Left hindlimb (tissue), 1 donor: ENCODE results near the gene SUCLG2.
A peak's percentile ranks its signal among the peaks of the same experiment; 100 is the strongest.

Source experiments
- DNase-seq: peaks from one replicate; pipeline ENCODE4 v3.0.0-alpha.2; 2018

The SUCLG2 gene

DNA sequence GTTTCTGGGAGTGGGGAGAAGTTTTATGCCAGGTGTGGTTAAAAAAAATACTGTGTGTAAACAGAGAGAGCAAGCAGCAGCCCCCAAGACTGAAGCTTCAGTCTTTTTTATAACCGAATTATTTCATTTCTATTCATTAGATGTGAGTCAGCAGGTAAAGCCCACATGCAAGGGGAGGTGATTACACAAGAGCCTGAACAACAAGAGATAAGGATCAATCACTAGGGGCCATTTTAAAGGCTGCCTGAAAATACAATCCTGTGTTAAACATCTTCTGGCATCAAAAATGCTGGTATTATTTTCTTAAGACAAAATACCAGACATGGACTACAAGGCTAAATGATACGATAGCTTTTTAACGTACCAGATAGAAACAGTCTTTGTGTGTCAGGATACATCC, 217.3 kb downstream of the SUCLG2 start:
- no peak for DNase-seq

DNA sequence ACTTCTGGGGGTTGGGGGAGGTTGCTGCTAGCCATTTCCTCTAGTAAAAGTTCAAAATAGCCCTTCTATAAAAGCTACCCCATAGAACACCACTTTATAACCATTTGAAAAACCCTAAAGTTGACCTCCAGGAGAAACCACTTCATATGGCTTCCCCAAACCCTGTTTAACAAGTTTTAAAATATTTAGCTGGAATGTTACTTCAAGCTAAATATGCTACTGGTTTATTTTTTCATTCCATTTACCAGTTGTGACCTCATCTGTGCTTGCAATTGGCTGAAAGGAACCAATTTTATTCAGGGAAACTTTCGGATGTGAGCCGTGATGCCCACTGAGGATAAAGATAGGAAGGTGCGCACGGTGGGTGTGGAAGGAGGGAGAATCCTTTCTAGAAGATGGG, 221.3 kb downstream of the SUCLG2 start:
- no peak for DNase-seq

DNA sequence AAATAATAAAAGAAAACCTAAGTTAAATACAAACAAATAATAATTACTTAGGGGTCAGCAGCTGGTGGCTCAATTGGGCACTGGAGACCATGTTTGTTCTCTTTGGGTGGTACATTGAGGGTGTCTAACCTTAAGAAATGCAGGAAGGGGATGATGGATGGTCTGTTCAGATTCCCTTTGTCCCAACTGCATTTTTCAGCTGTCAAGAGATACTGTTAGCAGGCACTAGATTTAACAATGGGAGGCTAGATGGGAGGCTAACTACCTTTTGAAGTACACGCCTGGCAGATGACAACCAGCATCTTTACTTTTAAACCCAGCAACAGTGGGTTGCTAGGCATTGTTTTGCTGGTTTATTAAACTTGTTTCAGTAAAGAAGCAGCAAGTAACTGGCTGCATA, 222.5 kb downstream of the SUCLG2 start:
- no peak for DNase-seq

- no peak for DNase-seq
These were observed 230.7 kb downstream of the SUCLG2 start for GRCh38 chr3:67423722-67424121.

- DNase-seq = no peak
These were observed 232.5 kb downstream of the SUCLG2 start for GRCh38 chr3:67421912-67422311.

GRCh38 chr3:67419779-67420178, 234.6 kb downstream of the SUCLG2 start:
- DNase-seq = no peak

DNA sequence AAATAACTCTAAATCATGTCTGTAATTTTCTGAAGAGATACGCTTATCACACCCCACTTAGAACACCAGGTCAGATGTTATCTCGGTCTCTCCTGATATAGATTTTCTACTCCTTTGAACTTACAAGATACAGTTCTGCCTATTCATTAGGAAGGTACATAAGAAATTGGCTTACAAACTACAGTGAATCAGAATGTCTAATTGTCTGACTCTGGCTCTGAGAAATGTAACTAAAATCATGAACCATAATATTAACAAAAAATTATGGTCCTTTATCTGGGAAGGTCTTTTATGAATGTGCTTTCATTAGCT, 235.2 kb downstream of the SUCLG2 start:
- DNase-seq = no peak

- DNase-seq = no peak
These were observed 235.8 kb downstream of the SUCLG2 start for GRCh38 chr3:67418426-67419217.

DNA sequence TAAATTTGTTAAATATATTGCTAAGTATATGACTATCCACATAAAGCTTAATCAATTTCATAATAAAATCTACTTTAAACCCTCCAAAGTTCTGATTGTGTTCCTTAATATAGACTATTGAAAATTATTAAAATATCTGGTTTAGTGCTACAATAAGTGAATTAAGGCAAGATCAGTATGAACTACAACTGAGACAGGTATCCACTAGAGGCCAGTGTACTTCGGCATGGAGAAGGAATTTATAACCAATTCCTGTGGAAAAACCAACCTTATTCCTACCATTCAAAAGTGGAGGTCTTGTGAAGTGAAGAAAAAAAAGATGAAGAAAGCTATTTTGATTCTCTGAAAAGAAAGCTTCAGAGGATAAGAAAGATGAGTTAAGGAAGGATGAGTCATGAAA, 237.7 kb downstream of the SUCLG2 start:
- no peak for DNase-seq

DNA sequence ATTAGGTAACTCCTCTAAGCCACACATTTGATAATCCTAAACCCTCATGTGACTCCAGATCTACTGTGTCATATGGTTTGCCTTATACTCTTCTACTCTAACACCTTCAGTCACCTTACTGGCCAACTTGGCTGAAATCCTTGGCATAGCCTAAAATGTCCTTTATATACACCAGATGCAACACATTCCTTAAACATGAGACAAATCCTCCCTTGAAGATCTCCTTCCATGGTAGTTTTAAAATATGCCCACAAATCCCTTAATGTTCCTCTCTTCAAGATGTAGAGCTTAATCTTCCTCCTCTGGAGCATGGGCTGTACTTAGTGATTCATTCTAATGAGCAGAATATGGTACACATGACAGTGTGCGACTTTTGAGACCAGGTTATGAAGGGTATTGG, 238.9 kb downstream of the SUCLG2 start:
- DNase-seq = no peak

- no peak for DNase-seq
These were observed 239.7 kb downstream of the SUCLG2 start for GRCh38 chr3:67414740-67415139.

- no peak for DNase-seq
These were observed 249.2 kb downstream of the SUCLG2 start for GRCh38 chr3:67405193-67405592.

DNA sequence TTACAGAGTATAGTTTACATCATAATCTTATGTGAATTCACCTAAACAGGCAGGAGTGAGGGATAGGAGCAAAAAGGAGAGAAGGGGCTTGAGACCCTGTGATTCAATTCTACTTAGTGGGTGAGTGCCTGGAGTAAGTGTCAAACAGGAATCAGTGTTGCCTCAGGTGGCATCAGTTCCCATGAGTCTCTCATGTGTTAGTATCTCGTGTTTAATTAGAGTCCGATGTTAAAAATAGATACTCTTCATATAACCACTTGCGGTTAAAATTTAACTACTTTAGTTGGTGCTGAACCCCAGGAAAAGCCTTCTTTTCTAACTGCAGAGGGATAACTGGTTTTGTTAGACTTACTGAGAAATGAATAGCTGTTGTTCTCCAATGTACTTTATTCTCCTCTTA, 251.5 kb downstream of the SUCLG2 start:
- no peak for DNase-seq

- no peak for DNase-seq
These were observed 252.5 kb downstream of the SUCLG2 start for GRCh38 chr3:67401921-67402320.

DNA sequence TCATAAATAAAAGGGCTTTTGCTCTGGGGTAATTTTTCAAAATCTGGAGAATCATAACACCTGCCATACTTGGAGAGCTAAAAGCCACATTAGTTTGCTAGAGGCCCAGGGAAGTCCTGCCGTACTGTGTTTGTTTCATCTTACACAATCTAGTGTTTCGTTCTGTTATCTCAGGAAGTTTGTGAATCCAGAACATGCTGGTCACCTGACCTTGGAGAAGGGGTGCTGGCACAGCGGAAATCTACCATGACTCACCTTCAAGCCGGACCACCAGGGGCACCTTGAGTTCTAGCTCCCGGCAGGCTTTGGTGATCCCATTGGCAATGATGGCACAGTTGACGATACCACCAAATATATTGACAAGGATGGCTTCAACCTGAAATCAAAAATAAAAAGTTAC, 253.9 kb downstream of the SUCLG2 start:
- DNase-seq = no peak

- no peak for DNase-seq
These were observed 265.2 kb downstream of the SUCLG2 start for GRCh38 chr3:67389176-67389575.

- DNase-seq = no peak
These were observed 265.7 kb downstream of the SUCLG2 start for GRCh38 chr3:67388738-67389137.

GRCh38 chr3:67386451-67386850, 268.0 kb downstream of the SUCLG2 start:
- no peak for DNase-seq

DNA sequence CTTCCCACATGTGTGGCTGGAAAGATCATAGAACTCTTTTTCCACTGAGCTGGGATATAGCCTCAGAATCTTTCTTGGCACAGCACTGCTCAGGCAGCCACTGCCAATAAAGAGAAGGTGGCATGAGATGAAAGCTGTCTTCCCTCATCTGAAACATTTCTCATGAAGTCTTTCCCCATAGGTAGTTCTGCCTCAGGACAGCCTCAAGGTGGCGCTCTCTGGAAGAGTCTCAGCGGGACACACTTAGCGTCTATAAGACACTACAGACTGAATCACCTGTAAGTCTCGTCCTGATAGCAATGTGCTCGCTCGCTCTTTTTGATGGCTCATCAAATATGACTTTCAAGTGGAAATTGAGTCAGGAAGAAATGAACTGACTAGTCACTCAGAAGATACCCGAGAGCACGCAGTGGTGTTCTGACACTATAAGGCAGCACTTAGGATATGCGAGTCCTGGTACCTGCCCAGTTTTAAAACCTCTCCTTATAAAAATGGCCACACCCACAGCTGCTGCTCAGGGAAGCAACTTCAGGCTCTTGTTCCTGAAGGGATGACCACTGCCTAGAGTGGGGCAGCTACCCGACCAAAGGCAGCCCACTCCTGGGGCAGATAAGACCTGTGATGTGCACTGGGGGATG, 269.5 kb downstream of the SUCLG2 start:
- peak; percentile 36 for DNase-seq

DNA sequence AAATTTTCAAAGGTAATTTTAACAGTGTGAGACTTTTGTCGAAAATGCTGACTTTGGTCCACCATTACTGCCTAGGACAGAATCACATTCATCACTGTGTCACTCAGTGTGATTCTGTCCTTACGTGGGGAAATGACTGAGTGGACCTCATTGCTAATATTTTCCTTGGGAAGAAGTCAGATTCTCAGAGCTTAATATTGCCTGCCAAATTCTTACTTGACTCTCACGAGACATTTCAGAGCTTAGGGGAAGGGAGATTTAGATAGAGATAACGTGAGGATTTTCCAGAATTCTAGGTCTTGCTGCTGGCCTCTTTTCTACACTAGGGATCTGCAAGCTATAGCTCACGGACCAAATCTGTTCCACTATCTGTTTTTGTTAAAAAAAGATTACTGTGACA, 270.4 kb downstream of the SUCLG2 start:
- DNase-seq = no peak

DNA sequence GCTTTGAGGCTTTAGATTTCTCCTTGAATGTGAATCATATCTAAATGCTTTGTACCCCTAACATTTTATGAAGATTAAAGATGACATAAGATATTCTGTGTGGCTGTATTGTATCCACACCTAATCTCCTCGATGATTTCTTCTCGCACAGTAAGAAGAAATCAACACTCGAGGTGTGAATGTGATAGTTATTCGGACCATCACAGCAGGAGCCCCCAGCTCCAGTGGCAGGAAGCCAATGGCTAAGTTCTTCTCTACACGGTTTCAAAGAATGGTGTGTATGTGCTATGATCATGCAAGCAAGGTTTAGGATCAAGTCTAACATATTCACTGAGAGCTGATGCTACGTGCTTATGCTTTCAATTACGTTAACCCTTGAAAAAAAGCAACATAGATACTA, 271.0 kb downstream of the SUCLG2 start:
- no peak for DNase-seq

- no peak for DNase-seq
These were observed 271.9 kb downstream of the SUCLG2 start for GRCh38 chr3:67382536-67382935.

GRCh38 chr3:67381667-67382272, 272.6 kb downstream of the SUCLG2 start:
- DNase-seq = no peak

GRCh38 chr3:67380118-67380517, 274.3 kb downstream of the SUCLG2 start:
- DNase-seq = no peak

- peak; percentile 27 for DNase-seq
These were observed 277.1 kb downstream of the SUCLG2 start for GRCh38 chr3:67377299-67377698.
